Measurements from ENCODE around the gene AIG1.

- TF ChIP-seq CTCF (IDR thresholded peaks at IDR 0.05; ENCODE audit: insufficient read depth, low read depth, low read length) (no peak), EZH2 (IDR thresholded peaks at IDR 0.05; ENCODE audit: insufficient read depth, low read length) (no peak)
Measured at GRCh38 chr6:143283887-143284645, 223.4 kb downstream of the AIG1 start.
